GM18870 (cell line): ENCODE data around the gene EFEMP2.
"Not testable (repeated sequence)": the region's sequence is repeated elsewhere in the genome, so short reads cannot be mapped to it uniquely, and the experiment has no call there.

Source experiments
- ATAC-seq: cut with Tn5 transposase; IDR thresholded peaks from one replicate; pipeline ENCODE4 v1.9.1; 2021; ENCODE audit warnings: moderate library complexity; ENCODE audit not compliant: unreplicated experiment

EFEMP2 gene

DNA sequence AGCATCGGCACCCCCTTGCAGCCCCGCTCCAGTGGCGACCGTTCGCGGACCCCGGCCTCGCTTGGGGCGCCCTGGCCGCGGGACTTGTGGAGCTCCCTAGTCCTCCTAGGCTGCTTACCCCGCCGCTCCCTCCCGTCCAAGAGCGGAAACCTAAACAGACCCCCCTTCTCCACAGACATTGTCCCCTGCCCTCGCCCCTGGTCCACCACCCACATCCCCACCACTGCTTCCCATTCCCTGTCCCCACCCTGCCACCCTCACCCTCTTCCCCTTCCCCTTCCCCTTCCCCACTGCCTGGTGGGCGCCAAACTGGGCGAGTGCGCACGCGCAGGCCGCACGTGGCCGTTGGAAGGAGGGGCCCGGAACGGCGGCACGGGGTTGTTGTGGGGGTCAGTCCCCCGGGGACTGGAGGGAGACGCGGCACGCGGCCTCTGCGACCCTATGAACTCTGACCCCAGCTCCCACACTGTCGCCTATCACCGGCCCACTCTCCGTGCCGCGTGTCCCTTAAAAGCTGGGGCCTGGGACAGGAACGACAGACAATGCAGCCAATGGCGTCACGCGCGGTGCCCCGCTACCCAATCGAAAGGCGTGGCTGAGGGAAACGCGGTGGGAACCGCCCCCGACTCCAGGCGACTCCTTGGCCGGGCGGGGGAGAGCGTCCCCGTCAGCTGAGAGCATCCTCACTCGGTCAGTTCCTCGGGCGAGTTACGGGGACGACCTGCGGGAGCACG is 39.1 kb downstream of the EFEMP2 start, which contains the start of gene SNX32:
SNX32 (plus strand) TSS at position 667 of the 734 bp plus-strand sequence. CDS start 103 bp downstream, outside the sequence.
- no peak for ATAC-seq

DNA sequence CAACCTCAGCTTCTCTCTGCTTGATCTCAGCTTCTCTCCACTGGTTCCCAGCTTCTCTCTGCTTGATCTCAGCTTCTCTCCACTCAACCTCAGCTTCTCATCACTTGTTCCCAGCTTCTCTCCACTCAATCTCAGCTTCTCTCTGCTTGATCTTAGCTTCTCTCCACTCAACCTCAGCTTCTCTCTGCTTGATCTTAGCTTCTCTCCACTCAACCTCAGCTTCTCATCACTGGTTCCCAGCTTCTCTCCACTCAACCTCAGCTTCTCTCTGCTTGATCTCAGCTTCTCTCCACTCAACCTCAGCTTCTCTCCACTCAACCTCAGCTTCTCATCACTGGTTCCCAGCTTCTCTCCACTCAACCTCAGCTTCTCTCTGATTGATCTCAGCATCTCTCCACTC is 40.4 kb downstream of the EFEMP2 start:
- not testable (repeated sequence) for ATAC-seq

DNA sequence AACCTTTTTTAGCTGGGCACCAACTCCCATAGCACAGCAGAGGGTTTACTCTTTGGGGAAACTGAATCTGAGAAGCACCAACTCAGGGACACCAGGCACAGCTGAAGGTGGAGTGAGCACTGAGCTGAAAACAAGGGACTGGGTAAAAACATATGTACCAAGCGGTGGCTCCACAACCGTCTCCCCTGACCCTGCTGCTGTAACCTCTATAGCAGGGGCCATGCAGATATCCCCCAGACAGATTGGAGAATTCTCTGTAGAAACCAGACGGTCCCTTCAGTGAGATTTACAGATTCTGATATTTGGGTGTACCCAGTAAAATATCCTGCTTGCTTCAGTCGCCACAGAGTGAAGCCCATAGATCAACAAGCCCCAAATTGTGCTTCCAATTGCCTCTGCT is 43.1 kb downstream of the EFEMP2 start:
- ATAC-seq = no peak

DNA sequence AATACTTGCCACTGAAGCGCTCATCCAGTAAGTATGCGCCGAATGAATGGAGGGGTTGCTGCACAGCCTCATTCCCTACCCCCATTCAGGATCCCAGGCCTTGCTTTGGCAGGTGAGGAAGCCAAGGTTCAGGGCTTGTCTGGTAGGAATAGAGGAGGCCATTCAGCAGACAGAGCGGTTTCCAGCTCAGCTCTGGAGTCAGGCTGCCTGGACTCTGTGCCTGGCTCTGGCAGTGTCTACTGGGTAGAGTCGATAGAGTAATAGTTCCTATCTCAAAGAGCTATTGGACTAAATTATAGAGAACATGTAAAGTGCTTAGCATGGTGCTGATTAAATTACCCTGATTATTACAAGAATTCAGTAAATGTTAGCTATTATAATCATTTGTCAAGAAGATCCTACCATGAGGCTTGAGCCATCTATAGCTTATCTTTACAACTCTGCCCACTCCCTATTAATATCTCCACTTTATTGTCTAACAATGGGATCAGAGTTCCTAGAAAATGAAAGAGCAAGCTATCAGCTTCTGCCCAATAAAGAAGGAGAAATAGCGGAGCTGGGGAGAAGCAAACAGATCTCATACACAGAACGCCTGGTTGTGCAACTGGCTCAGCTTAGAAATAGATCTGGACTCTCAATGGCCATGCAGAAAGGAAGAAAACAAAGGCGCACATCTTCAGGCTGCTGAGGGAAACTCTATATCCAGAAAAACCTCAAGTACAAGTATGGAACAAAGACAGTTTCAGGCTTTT is 45.4 kb downstream of the EFEMP2 start:
- no peak for ATAC-seq

DNA sequence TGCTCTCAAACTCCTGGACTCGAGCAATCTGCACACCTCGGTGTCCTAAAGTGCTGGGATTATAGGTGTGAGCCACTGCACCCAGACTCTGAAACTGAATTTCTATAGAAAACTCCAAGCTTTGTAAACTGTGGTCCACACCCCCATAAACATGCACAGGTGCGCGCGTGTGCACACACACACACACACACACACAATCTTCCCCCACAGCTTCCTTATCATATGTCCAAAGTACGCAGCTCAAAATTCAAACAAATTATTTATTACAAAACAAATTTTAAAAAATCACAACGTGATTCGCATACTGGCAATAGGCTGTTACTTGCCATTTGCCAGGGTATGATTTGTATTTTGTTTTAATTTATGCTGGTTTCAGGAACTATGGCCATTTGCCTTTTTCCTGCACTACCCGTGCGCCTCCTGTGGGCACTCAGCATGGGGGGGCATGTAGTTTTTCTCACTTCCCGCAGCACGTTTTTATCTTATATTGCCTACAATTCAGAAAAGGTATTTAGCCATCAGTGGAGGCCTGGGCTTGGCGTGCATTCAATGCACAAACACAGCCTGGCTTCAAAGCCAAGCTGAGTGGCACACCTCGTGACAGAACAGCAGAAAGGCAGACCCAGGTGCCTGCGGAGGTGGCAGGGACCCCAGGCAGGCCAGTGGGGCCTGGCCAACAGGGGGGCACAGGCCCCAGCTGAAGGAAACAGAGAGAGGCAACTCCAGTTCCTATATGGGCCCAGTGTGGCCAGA is 49.6 kb downstream of the EFEMP2 start:
- no peak for ATAC-seq

DNA sequence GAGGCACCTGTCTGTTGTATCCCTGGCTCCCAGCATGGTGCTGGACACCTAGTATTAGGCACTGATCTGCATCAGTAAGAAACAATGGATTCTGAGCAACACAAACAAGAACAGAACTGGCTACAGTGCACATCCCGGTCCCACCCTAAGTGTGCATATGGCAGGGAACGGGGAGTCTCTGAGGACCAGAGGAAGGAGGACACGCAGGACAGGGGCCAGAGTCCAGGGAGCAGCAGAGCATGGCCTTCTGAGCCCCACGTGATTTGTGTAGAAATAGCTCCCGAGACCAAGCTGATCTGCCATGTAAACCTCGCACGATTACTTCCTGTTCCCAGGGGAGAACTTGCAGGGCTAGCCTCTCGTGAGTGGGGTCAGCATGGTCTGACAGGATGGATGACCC is 51.5 kb downstream of the EFEMP2 start:
- ATAC-seq = no peak

DNA sequence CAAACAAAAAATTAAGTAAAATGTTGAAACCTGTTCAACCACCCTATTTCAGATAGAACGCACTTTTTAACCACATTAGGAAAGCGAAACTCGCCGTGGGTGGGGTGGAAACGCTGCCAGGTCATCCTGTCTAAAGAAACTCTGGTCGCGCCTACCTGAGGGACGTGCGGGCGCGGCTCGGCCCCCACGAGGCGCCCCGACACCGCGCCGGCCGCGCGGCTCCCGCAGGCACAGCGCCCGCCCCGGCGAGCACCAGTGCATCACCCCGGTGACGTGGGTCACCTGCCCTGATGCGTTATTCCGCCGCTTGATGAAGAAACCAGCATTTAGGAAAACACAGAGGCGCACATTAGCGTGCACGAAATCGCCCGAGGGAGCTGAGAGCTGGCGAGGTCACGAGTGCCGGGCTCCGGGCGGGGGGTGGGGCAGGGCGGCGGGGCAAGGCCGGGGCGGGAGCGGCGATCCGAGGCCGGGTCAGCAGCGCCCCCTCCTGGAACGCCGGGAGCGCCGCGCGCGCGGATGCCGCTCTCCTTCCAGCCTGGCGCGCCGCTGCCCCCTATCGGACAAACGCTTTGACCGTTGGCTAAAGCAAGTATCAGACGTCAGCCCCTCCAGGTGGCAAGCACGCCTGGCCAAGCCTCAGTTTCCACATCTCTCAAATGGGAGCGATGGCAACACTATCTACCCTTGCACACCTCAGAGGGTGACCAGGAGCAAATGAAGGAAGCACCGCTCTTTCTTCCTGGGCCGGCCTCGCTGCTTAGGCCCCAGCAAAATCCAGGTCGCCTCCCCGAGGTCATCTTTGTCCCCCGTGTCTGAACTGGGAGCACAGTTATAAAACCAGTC is 54.5 kb downstream of the EFEMP2 start:
- ATAC-seq = peak; percentile 62

DNA sequence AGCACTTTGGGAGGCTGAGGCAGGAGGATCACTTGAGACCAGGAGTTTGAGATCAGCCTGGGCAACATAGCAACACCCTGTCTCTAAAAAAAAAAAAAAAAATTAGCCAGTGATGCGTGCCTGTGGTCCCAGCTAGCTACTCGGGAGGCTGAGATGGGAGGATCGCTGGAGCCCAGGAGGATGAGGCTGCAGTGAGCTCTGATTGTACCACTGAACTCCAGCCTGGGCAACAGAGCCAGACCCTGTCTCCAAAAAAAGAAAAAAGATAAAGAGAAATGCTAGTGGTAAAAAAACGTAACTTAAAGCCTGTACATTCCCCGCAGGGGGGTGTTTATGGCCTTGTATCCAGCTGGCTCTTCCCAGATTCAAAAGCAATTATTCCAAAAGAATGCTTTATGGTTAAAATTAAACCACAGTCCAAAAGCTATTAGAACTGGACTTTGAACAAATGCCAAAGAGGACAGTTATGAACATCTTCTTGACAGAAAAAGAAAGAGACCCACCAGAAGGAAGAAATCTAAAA is 55.2 kb downstream of the EFEMP2 start:
- ATAC-seq = no peak

DNA sequence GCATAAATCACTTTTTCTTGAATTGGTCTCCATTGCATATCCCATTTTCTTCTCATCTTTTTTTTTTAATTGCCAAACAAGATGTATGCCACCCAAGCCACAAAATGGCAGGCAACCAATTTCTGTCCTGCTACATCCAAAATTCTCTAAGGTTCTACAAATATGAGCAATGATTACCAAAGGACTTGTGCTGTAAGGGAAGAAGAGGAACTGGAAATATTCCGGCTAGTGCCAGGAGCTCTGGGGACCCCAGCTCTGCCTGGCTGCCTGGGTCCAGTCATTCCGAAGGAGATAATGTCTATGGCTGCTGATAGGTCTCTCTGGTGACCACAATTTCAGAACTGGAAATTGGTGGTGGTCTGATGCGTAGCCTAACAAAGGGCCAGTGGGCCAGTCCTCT is 55.9 kb downstream of the EFEMP2 start:
- ATAC-seq = no peak
